Hepatocyte (in vitro differentiated cells): ENCODE data around the gene NR2C1. TPM values are rescaled to one million over a fixed set of nuclear protein-coding genes. Genes with fewer than 3 reads are reported as not detected.
A peak's percentile ranks its signal among the peaks of the same experiment; 100 is the strongest.

Experiments used
- DNase-seq: peaks from one replicate; pipeline ENCODE4 v3.0.0-alpha.2; 2016; ENCODE audit warnings: low spot score
- H2AFZ ChIP-seq: fragments of 200-600 bp; sonication (generic); 2 replicates; pipeline ENCODE4 v1.6.0; 2016; ENCODE audit warnings: antibody characterized with exemption, mild to moderate bottlenecking
- H3K27ac ChIP-seq: fragments of 200-600 bp; sonication (generic); 2 replicates; pipeline ENCODE4 v1.5.1; 2016; ENCODE audit warnings: mild to moderate bottlenecking
- H3K27me3 ChIP-seq: fragments of 200-600 bp; sonication (generic); 2 replicates; pipeline ENCODE4 v1.6.1; 2016
- H3K36me3 ChIP-seq: fragments of 200-600 bp; sonication (generic); replicated peaks from 2 replicates; pipeline ENCODE4 v1.5.1; 2016; ENCODE audit warnings: low read depth; ENCODE audit not compliant: insufficient read depth
- H3K4me1 ChIP-seq: fragments of 200-600 bp; sonication (generic); 2 replicates; pipeline ENCODE4 v1.5.1; 2016; ENCODE audit warnings: mild to moderate bottlenecking, moderate library complexity; ENCODE audit not compliant: insufficient read depth
- H3K4me2 ChIP-seq: fragments of 200-600 bp; sonication (generic); 2 replicates; pipeline ENCODE4 v1.6.0; 2016
- H3K4me3 ChIP-seq: fragments of 200-600 bp; sonication (generic); 2 replicates; pipeline ENCODE4 v1.5.1; 2016; ENCODE audit warnings: mild to moderate bottlenecking
- H3K79me2 ChIP-seq: fragments of 200-600 bp; sonication (generic); 2 replicates; pipeline ENCODE4 v1.6.0; 2017; ENCODE audit warnings: mild to moderate bottlenecking
- H3K9me2 ChIP-seq: fragments of 200-600 bp; sonication (generic); replicated peaks from 2 replicates; pipeline ENCODE4 v1.6.0; 2017; ENCODE audit warnings: mild to moderate bottlenecking; ENCODE audit not compliant: insufficient read depth
- H3K9me3 ChIP-seq: fragments of 200-600 bp; sonication (generic); 2 replicates; pipeline ENCODE4 v1.5.1; 2016; ENCODE audit warnings: low read depth, mild to moderate bottlenecking
- H4K20me1 ChIP-seq: fragments of 200-600 bp; sonication (generic); 2 replicates; pipeline ENCODE4 v1.6.0; 2016; ENCODE audit warnings: mild to moderate bottlenecking; ENCODE audit not compliant: insufficient read depth, poor library complexity, severe bottlenecking
- CTCF ChIP-seq: fragments of 200-600 bp; sonication (generic); IDR thresholded peaks from 2 replicates; pipeline ENCODE4 v1.5.1; 2016; ENCODE audit warnings: antibody characterized with exemption, mild to moderate bottlenecking; ENCODE audit not compliant: poor library complexity
- EZH2 ChIP-seq: fragments of 200-600 bp; sonication (generic); IDR thresholded peaks from 2 replicates; pipeline ENCODE4 v1.6.1; 2016; ENCODE audit warnings: antibody characterized with exemption, mild to moderate bottlenecking, borderline replicate concordance
- EZH2phosphoT487 ChIP-seq: fragments of 200-600 bp; sonication (generic); IDR thresholded peaks from one replicate; pipeline ENCODE4 v1.6.1; 2018; ENCODE audit warnings: antibody characterized with exemption, mild to moderate bottlenecking, low read depth, moderate library complexity; ENCODE audit not compliant: unreplicated experiment, severe bottlenecking
- WGBS: methylation state at CpG from one replicate; pipeline ENCODE4 v1.1.6; 2016; ENCODE audit warnings: low lambda C conversion rate; ENCODE audit errors: missing lambda C conversion rate; 5-methylcytosine and 5-hydroxymethylcytosine counted together
- polyA plus RNA-seq: library from polyadenylated mRNA; unstranded; fragments of >200 nt; fragmentation: Nextera tagmentation; extraction: Ambion mirVana; gene quantifications from 2 replicates; pipeline ENCODE4 v1.2.1, GENCODE V29; 2016
- total RNA-seq: library from RNA; depleted of rRNA; stranded (reverse); fragments of >200 nt; gene quantifications from 2 replicates; pipeline ENCODE4 v1.2.3, GENCODE V29; 2014

NR2C1 gene
- total and polyA plus RNA-seq, 2 experiments from 2014 or later, result 28.4 to 40.6 TPM

- Histone ChIP-seq H3K27ac (no peak overlapping the region), H3K36me3 (no peaks in the 10 kb centered on the region)
These were observed 92.8 kb downstream of the NR2C1 start for GRCh38 chr12:94980577-94980976.

GRCh38 chr12:94979941-94980340 lies 93.5 kb downstream of the NR2C1 start:
- Histone ChIP-seq H3K4me3 (no peak overlapping the region), H3K9me2 (no peaks in the 10 kb centered on the region), H2AFZ (no peak overlapping the region), H3K4me1 (no peaks in the 10 kb centered on the region), H3K79me2 (peaks cover 6% of the 10 kb centered on the region), H4K20me1 (no peaks in the 10 kb centered on the region), H3K27me3 (no peaks in the 10 kb centered on the region), H3K4me2 (no peak overlapping the region), H3K27ac (no peak overlapping the region), H3K9me3 (no peaks in the 10 kb centered on the region), H3K36me3 (no peaks in the 10 kb centered on the region)
- no peak for DNase-seq
- TF ChIP-seq CTCF (no peak), EZH2phosphoT487 (no peak)
- WGBS, result 93% methylated on average over 4 of the region's 4 CpGs

More at GRCh38 chr12:94980577-94980976, 92.8 kb downstream of the NR2C1 start:
- H3K4me3 ChIP-seq, result no peak overlapping the region
- H2AFZ ChIP-seq, result no peak overlapping the region
- 71% methylated on average over 4 of the region's 4 CpGs for WGBS
- TF ChIP-seq CTCF (peak; percentile 64), EZH2phosphoT487 (no peak)
- H3K27me3 ChIP-seq, result no peaks in the 10 kb centered on the region
- H3K9me2 ChIP-seq, result no peaks in the 10 kb centered on the region
- H3K4me1 ChIP-seq, result no peaks in the 10 kb centered on the region
- peak; percentile 37 for DNase-seq
- H3K79me2 ChIP-seq, result peaks cover 3% of the 10 kb centered on the region
- H3K9me3 ChIP-seq, result no peaks in the 10 kb centered on the region
- no peaks in the 10 kb centered on the region for H4K20me1 ChIP-seq
- no peak overlapping the region for H3K4me2 ChIP-seq

- WGBS, result 87% methylated on average over 4 of the region's 4 CpGs
These were observed 95.5 kb downstream of the NR2C1 start for GRCh38 chr12:94977766-94978468.

More at GRCh38 chr12:94977766-94978468, 95.5 kb downstream of the NR2C1 start:
- peaks cover 7% of the 10 kb centered on the region for H3K79me2 ChIP-seq
- H3K4me1 ChIP-seq, result no peaks in the 10 kb centered on the region
- DNase-seq, result no peak
- H3K9me3 ChIP-seq, result no peaks in the 10 kb centered on the region
- H3K9me2 ChIP-seq, result no peaks in the 10 kb centered on the region
- H3K36me3 ChIP-seq, result no peaks in the 10 kb centered on the region
- no peak overlapping the region for H3K27ac ChIP-seq
- TF ChIP-seq EZH2, result no peak
- no peak for TF ChIP-seq CTCF
- no peak overlapping the region for H3K4me2 ChIP-seq
- no peaks in the 10 kb centered on the region for H4K20me1 ChIP-seq
- no peaks in the 10 kb centered on the region for H3K27me3 ChIP-seq
- H2AFZ ChIP-seq, result no peak overlapping the region
- no peak overlapping the region for H3K4me3 ChIP-seq
